K562 (cell line): Measurements from ENCODE around the gene MFAP2. TPM values are rescaled to one million over a fixed set of nuclear protein-coding genes. Genes with fewer than 3 reads are reported as not detected.

Experiments
- ATAC-seq: fragments of 200-7000 bp; cut with Tn5 transposase; 3 replicates; pipeline ENCODE4 v1.9.1; 2020; ENCODE audit warnings: moderate library complexity
- BruUV-seq: library from RNA; stranded (reverse); fragments of 400-500 nt; replicated peaks from 2 replicates; lab custom pipeline; 2021; lab: Mats Ljungman, UMichigan
- CTCF ChIA-PET: fragments of 300-600 bp; formaldehyde crosslinking; extraction: SDS; loops from one replicate; lab custom pipeline; 2021; ENCODE audit warnings: low intra/inter-chr PET ratio; lab: Yijun Ruan, JAX
- POLR2A ChIA-PET: fragments of 300-600, 350-650 bp; sonication (Branson Sonifier 250); formaldehyde crosslinking; extraction: SDS; loops from one replicate; lab custom pipeline; 2021; ENCODE audit warnings: antibody characterized with exemption, inconsistent platforms; lab: Yijun Ruan, JAX
- DNase-seq, 4 experiments: peaks; one replicate each; pipeline versions ENCODE4 v3.0.0 to v3.0.0-alpha.2; 2011 to 2018; ENCODE audit warnings: low spot score in 3 of 4, mixed read lengths in 3 of 4; ENCODE audit errors: extremely low read depth in 1 of 4
- FAIRE-seq: peaks from 2 replicates; lab custom pipeline; 2011; peaks lifted over from hg19 to GRCh38; lab: Jason Lieb, UNC
- H2AFZ ChIP-seq: 2 replicates; pipeline ENCODE4 v1.6.0; 2011; ENCODE audit warnings: low read depth, low read length, control low read depth, inconsistent platforms
- H3K27ac ChIP-seq: fragments of 200-600 bp; 3 replicates; pipeline ENCODE4 v1.8.0; 2011; ENCODE audit warnings: low read depth, mild to moderate bottlenecking, control low read depth, inconsistent platforms, low read length, moderate library complexity, mixed read lengths; ENCODE audit errors: extremely low read depth
- H3K27me3 ChIP-seq, 2 experiments: fragments of 300-600 bp in 1 of 2; 2 replicates in 1 of 2; 3 replicates in 1 of 2; pipeline versions ENCODE4 v1.6.0 to v1.8.0; 2011; ENCODE audit warnings: inconsistent platforms in 2 of 2, low read length in 2 of 2, mild to moderate bottlenecking in 1 of 2, mixed read lengths in 1 of 2, moderate library complexity in 1 of 2; ENCODE audit not compliant: control insufficient read depth in 2 of 2, insufficient read depth in 2 of 2
- H3K36me3 ChIP-seq: fragments of 300-600 bp; 3 replicates; pipeline ENCODE4 v1.8.0; 2011; ENCODE audit warnings: mild to moderate bottlenecking, low read length, inconsistent platforms; ENCODE audit not compliant: control insufficient read depth, insufficient read depth
- H3K4me1 ChIP-seq, 2 experiments: fragments of 200-600 bp in 1 of 2; replicated peaks in 1 of 2; 2 replicates in 1 of 2; 3 replicates in 1 of 2; pipeline versions ENCODE4 v1.5.1 to v1.8.0; 2011; ENCODE audit warnings: inconsistent platforms in 2 of 2, low read length in 2 of 2, mild to moderate bottlenecking in 1 of 2, mixed read lengths in 1 of 2, moderate library complexity in 1 of 2; ENCODE audit not compliant: control insufficient read depth in 2 of 2, insufficient read depth in 2 of 2
- H3K4me2 ChIP-seq: 2 replicates; pipeline ENCODE4 v1.6.1; 2011; ENCODE audit warnings: low read length, control low read depth, inconsistent platforms, mixed read lengths; ENCODE audit not compliant: insufficient read depth
- H3K4me3 ChIP-seq: fragments of 200-600 bp; sonication (generic), shearing (Covaris generic); 2 replicates; pipeline ENCODE4 v1.5.1; 2016; ENCODE audit warnings: control low read depth, inconsistent platforms
- H3K79me2 ChIP-seq: fragments of 200-600 bp; 3 replicates; pipeline ENCODE4 v1.8.0; 2011; ENCODE audit warnings: low read length, inconsistent platforms; ENCODE audit not compliant: control insufficient read depth, insufficient read depth
- H3K9ac ChIP-seq, 2 experiments: 2 replicates each; pipeline versions ENCODE4 v1.6.0 to v1.6.1; 2011; ENCODE audit warnings: low read depth in 2 of 2, low read length in 2 of 2, control low read depth in 1 of 2, inconsistent platforms in 1 of 2, mild to moderate bottlenecking in 1 of 2, mixed read lengths in 1 of 2; ENCODE audit not compliant: insufficient read depth in 1 of 2
- H3K9me1 ChIP-seq: one replicate; pipeline ENCODE4 v1.6.0; 2011; ENCODE audit warnings: inconsistent platforms, mild to moderate bottlenecking, low read length, moderate library complexity; ENCODE audit not compliant: control insufficient read depth, insufficient read depth
- H3K9me3 ChIP-seq: replicated peaks from 2 replicates; pipeline ENCODE4 v1.5.1; 2011; ENCODE audit warnings: low read depth, low read length, inconsistent platforms; ENCODE audit not compliant: control insufficient read depth, insufficient read depth
- H4K20me1 ChIP-seq: replicated peaks from 2 replicates; pipeline ENCODE4 v1.6.1; 2011; ENCODE audit warnings: low read length, inconsistent platforms, mixed read lengths; ENCODE audit not compliant: control insufficient read depth, insufficient read depth
- DACH1 ChIP-seq: fragments of 450-650 bp; IDR thresholded peaks from 2 replicates; pipeline ENCODE4 v1.6.1; 2018; ENCODE audit not compliant: partially characterized antibody
- WGBS: fragments of 100-300 bp; shearing (Covaris generic); methylation state at CpG from one replicate; pipeline ENCODE4 v1.1.6; 2016; ENCODE audit warnings: low coverage, mixed read lengths; ENCODE audit not compliant: insufficient coverage; ENCODE audit errors: missing lambda C conversion rate; 5-methylcytosine and 5-hydroxymethylcytosine counted together
- in situ Hi-C: fragments of 300-500 bp; cut with MboI; formaldehyde crosslinking; loops from 4 replicates; pipeline ENCODE4 v1.15.0; 2018; ENCODE audit warnings: inconsistent platforms, mixed read lengths
- intact Hi-C: fragments of 100-400 bp; cut with micrococcal nuclease; formaldehyde crosslinking; loops from 2 replicates; pipeline ENCODE4 v1.14.2; 2022
- polyA plus RNA-seq, 8 experiments: library from polyadenylated mRNA; depleted of rRNA in 4 of 8; stranded (reverse) in 5 of 8; unstranded in 3 of 8; fragments of >200 nt; fragmentation: Nextera tagmentation in 2 of 8; fragmentation: Illumina TruSeq in 1 of 8; extraction: Ambion mirVana in 2 of 8; extraction: Trizol in 1 of 8; gene quantifications; 2 replicates each; pipeline versions ENCODE4 v1.2.1 to v1.2.3, GENCODE V29; 2011 to 2014; ENCODE audit warnings: inconsistent platforms in 1 of 8, missing spikeins in 1 of 8
- total RNA-seq, 7 experiments: library from RNA; depleted of rRNA in 6 of 7; stranded (reverse); fragments of >200 nt in 6 of 7; fragmentation: Illumina TruSeq in 2 of 7; extraction: Trizol in 2 of 7; gene quantifications; 2 replicates each; pipeline versions ENCODE4 v1.2.1 to v1.2.3, GENCODE V29; 2011 to 2021; ENCODE audit warnings: low replicate concordance in 1 of 7
- TF ChIP-seq, protein P1 (sequence below): fragments of 200-800 bp; sonication (Bioruptor generic); IDR thresholded peaks from 2 replicates; pipeline ENCODE4 v1.6.1; 2017; ENCODE audit warnings: missing genetic modification characterization, missing compliant biosample characterization

Gene MFAP2
- total and polyA plus RNA-seq, 9 of the 15 experiments (the other 6 are each of a cell fraction or from before 2014, with no cell fraction given) = not detected

DNA sequence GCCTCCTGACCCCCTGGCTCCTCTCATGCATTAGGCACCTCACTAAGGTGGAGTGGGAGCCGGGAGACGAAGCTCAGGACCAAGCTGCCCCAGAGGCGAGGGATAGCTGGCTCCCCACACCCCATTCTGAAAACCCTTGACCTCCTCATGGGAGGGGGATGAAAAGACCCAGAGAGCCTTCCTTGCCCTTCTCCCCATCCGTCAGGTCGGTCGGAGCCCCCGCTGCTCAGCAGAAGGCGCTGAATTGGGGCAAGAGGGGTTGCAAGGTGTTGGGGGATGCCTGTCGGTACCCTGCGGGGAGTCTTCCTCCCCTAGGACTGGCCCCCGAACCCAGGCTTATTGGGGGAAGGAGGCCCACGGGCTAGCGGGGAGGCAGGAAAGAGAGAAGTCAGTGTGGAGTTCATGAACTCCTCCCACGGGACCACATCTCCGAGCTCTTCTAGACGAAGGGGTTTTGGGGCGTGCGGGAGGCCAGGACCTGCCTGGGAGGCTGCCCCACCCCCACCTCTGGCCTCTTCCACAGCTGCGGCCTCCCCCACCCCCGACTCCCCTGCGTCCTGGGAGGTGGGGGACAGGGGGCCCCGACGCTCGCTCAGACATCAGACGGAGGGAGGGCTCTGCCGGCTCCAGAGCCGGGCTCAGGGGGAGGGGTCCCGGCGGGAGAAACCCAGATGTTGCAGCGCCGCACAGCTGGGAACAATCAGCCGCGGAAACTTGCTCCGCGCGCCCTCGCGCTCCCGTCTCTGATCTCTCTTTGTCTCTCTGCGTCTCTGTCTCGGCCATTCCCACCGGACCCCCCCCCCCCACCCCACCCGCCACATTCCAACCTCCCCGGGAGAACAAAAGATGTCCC is 719 bp downstream of the MFAP2 start:
- 8% methylated on average over 25 of the region's 44 CpGs for WGBS
- Histone ChIP-seq H4K20me1 (peaks cover 18% of the 10 kb centered on the region; the same call in 1 of the 2 replicates), H3K9ac (peak overlapping the region in 1 of 2 experiments; percentile 14; a peak in 1 of 4 replicates), H3K9me3 (no peaks in the 10 kb centered on the region), H3K4me3 (no peak overlapping the region), H3K4me2 (no peak overlapping the region), H3K4me1 (peaks cover 0 to 44% of the 10 kb centered on the region in 2 experiments; a peak in 2 of 5 replicates), H3K79me2 (no peaks in the 10 kb centered on the region), H3K9me1 (no peaks in the 10 kb centered on the region), H3K27me3 (peaks cover 17 to 25% of the 10 kb centered on the region in 2 experiments; a peak in 3 of 5 replicates), H3K27ac (no peak overlapping the region), H2AFZ (no peak overlapping the region), H3K36me3 (no peaks in the 10 kb centered on the region)
- ATAC-seq (no peak; the same call in 2 of the 3 replicates), FAIRE-seq (no peak), DNase-seq (peak in 2 of 4 experiments; percentile 58 to 60)
- in situ Hi-C loops (no loop called here), intact Hi-C loops (no loop called here)
- ChIA-PET CTCF (no interaction called here), POLR2A (interaction anchor here (0.7 to 1.7 kb wide), 4 partner anchors 9 to 216 kb away, joined by 3 to 10 read pairs (median 4); no protein-coding TSS in a partner anchor)
- TF ChIP-seq, protein P1, sequence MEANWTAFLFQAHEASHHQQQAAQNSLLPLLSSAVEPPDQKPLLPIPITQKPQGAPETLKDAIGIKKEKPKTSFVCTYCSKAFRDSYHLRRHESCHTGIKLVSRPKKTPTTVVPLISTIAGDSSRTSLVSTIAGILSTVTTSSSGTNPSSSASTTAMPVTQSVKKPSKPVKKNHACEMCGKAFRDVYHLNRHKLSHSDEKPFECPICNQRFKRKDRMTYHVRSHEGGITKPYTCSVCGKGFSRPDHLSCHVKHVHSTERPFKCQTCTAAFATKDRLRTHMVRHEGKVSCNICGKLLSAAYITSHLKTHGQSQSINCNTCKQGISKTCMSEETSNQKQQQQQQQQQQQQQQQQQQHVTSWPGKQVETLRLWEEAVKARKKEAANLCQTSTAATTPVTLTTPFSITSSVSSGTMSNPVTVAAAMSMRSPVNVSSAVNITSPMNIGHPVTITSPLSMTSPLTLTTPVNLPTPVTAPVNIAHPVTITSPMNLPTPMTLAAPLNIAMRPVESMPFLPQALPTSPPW (CRISPR knock-in tag) = 0 out of 2 replicates have a peak, but pooled peaks have one; percentile 9
- no peak for TF ChIP-seq DACH1
- BruUV-seq = no TSS peak
